Panc1 (cell line): ENCODE results near the gene SH2D6. TPM values are rescaled to one million over a fixed set of nuclear protein-coding genes. Genes with fewer than 3 reads are reported as not detected.

Experiments
- ATAC-seq: fragments of 200-7000 bp; cut with Tn5 transposase; 2 replicates; pipeline ENCODE4 v1.9.1; 2020; ENCODE audit warnings: mild to moderate bottlenecking, moderate library complexity
- BruUV-seq: library from RNA; stranded (reverse); fragments of 400-500 nt; replicated peaks from 2 replicates; lab custom pipeline; 2021; lab: Mats Ljungman, UMichigan
- CTCF ChIA-PET: fragments of 300-600 bp; sonication (Branson Sonifier 250); formaldehyde crosslinking; loops from one replicate; lab custom pipeline; 2022; ENCODE audit warnings: antibody characterized with exemption; lab: Charles Lee
- POLR2A ChIA-PET: fragments of 300-600 bp; sonication (Branson Sonifier 250); formaldehyde crosslinking; loops from one replicate; lab custom pipeline; 2022; ENCODE audit warnings: antibody characterized with exemption; lab: Charles Lee
- DNase-seq: peaks from one replicate; pipeline ENCODE4 v3.0.0-alpha.2; 2010; ENCODE audit warnings: low read depth, low spot score
- H3K27ac ChIP-seq: 2 replicates; pipeline ENCODE4 v1.5.1; 2011; ENCODE audit warnings: mild to moderate bottlenecking, low read length, inconsistent platforms
- H3K27me3 ChIP-seq: fragments of 200-500 bp; sonication (Bioruptor generic); 2 replicates; pipeline ENCODE4 v1.6.0; 2014; ENCODE audit warnings: low read length, inconsistent platforms; ENCODE audit not compliant: control insufficient read depth, insufficient read depth
- H3K36me3 ChIP-seq: fragments of 200-500 bp; sonication (Bioruptor generic); 2 replicates; pipeline ENCODE4 v1.5.1; 2014; ENCODE audit warnings: inconsistent platforms, mild to moderate bottlenecking, low read length, moderate library complexity; ENCODE audit not compliant: control insufficient read depth, insufficient read depth
- H3K4me1 ChIP-seq: 2 replicates; pipeline ENCODE4 v1.5.1; 2011; ENCODE audit warnings: inconsistent platforms, mild to moderate bottlenecking, low read length, moderate library complexity; ENCODE audit not compliant: control insufficient read depth, insufficient read depth
- H3K4me3 ChIP-seq, 2 experiments: 2 replicates each; pipeline ENCODE4 v1.5.1; 2011 to 2012; ENCODE audit warnings: low read depth in 2 of 2, low read length in 2 of 2, mild to moderate bottlenecking in 2 of 2, inconsistent platforms in 1 of 2, moderate library complexity in 1 of 2
- H3K9me3 ChIP-seq: fragments of 200-500 bp; sonication (Bioruptor generic); 2 replicates; pipeline ENCODE4 v1.5.1; 2014; ENCODE audit warnings: low read depth, mild to moderate bottlenecking, inconsistent platforms, low read length, moderate library complexity; ENCODE audit not compliant: control insufficient read depth, insufficient read depth
- POLR2AphosphoS5 ChIP-seq: IDR thresholded peaks from 2 replicates; pipeline ENCODE4 v1.6.1; 2012; ENCODE audit warnings: mild to moderate bottlenecking, low read depth, low read length, moderate library complexity
- SIN3A ChIP-seq: IDR thresholded peaks from 2 replicates; pipeline ENCODE4 v1.6.1; 2012; ENCODE audit warnings: low read depth, mild to moderate bottlenecking, low read length, moderate library complexity, borderline replicate concordance; ENCODE audit not compliant: insufficient read depth
- TCF7L2 ChIP-seq: IDR thresholded peaks from 2 replicates; pipeline ENCODE4 v1.6.1; 2011; ENCODE audit warnings: mild to moderate bottlenecking, low read depth, low read length, inconsistent platforms
- in situ Hi-C: cut with HindIII; loops from 2 replicates; pipeline ENCODE4 v1.10.0; 2016; ENCODE audit warnings: low sequenced_read_pairs, low pct_unique_long_range_greater_than_20kb
- intact Hi-C: fragments of 100-400 bp; cut with micrococcal nuclease; formaldehyde crosslinking; loops from one replicate; pipeline ENCODE4 v1.10.0; 2022; ENCODE audit not compliant: unreplicated experiment
- total RNA-seq: library from RNA; stranded (reverse); gene quantifications from one replicate; pipeline ENCODE4 v1.2.1, GENCODE V29; 2021; ENCODE audit not compliant: unreplicated experiment
- TF ChIP-seq, protein P1 (sequence below), 2 experiments: IDR thresholded peaks; 2 replicates each; pipeline ENCODE4 v1.6.1; 2011 to 2012; ENCODE audit warnings: low read depth in 2 of 2, control low read depth in 1 of 2, low read length in 1 of 2, mild to moderate bottlenecking in 1 of 2, moderate library complexity in 1 of 2; ENCODE audit not compliant: insufficient read depth in 1 of 2
- TF ChIP-seq, protein P2 (sequence below): fragments of 450-650 bp; IDR thresholded peaks from 2 replicates; pipeline ENCODE4 v1.5.1; 2017; ENCODE audit warnings: mild to moderate bottlenecking

The SH2D6 gene
- total RNA-seq, 1 experiment from 2014 or later, result 3.3 TPM

- ChIA-PET CTCF (no interaction called here), POLR2A (interaction anchor here (2.0 kb wide), 1 partner anchor 121 kb away, joined by 6 read pairs; no protein-coding TSS in a partner anchor)
- Histone ChIP-seq H3K36me3 (no peaks in the 10 kb centered on the region), H3K4me3 (no peak overlapping the region), H3K27me3 (no peaks in the 10 kb centered on the region), H3K27ac (peak overlapping the region; percentile 87), H3K4me1 (peaks cover 24% of the 10 kb centered on the region), H3K9me3 (no peaks in the 10 kb centered on the region)
- in situ Hi-C loops (no loop called here), intact Hi-C loops (loop anchor here (10.0 kb wide), 1 partner anchor 67 kb away; no protein-coding TSS in a partner anchor)
- no peak for ATAC-seq
- DNase-seq, result no peak
- TF ChIP-seq TCF7L2, result no peak
- BruUV-seq, result no TSS peak
Observed at GRCh38 chr2:85427300-85427835, 8.9 kb downstream of the SH2D6 start.

DNA sequence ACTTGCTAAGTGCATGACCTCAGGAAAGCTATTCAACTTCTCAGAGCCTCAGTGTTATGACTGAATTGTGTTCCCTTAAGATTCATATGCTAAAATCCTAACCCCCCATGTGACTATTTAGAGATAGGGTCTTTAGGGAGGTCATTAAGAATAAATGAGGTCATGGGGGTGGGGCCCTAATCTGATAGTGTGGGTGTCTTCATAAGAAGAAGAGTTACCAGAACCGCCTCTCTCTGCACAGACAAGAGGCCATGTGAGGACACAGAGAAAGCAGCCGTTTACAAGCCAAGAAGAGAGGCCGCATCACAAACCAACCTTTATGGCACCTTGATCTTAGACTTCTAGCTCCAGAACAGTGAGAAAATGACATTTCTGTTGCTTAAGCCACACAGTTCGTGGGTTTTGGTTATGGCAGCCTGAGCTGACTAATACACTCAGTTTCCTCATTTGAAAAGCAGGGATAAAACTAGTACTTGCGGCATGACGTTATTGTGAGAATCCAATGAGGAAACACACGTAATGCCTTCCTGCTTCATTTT lies 9.9 kb downstream of the SH2D6 start:
- Histone ChIP-seq H3K4me3 (no peak overlapping the region), H3K27me3 (no peaks in the 10 kb centered on the region), H3K36me3 (no peaks in the 10 kb centered on the region), H3K9me3 (no peaks in the 10 kb centered on the region), H3K27ac (peak overlapping the region; percentile 87; the same call in 1 of the 2 replicates), H3K4me1 (peaks cover 31% of the 10 kb centered on the region)
- ChIA-PET POLR2A (interaction anchor here (1.0 to 2.0 kb wide), 2 partner anchors 111 to 120 kb away, joined by 3 to 6 read pairs; no protein-coding TSS in a partner anchor), CTCF (interaction anchor here (0.6 kb wide), 1 partner anchor 61 kb away, joined by 5 read pairs; no protein-coding TSS in a partner anchor)
- in situ Hi-C loops (no loop called here), intact Hi-C loops (loop anchor here (10.0 kb wide), 1 partner anchor 66 kb away; no protein-coding TSS in a partner anchor)
- DNase-seq (no peak), ATAC-seq (no peak)
- BruUV-seq, result no TSS peak
- TF ChIP-seq POLR2AphosphoS5, result no peak
- TF ChIP-seq, protein P1, sequence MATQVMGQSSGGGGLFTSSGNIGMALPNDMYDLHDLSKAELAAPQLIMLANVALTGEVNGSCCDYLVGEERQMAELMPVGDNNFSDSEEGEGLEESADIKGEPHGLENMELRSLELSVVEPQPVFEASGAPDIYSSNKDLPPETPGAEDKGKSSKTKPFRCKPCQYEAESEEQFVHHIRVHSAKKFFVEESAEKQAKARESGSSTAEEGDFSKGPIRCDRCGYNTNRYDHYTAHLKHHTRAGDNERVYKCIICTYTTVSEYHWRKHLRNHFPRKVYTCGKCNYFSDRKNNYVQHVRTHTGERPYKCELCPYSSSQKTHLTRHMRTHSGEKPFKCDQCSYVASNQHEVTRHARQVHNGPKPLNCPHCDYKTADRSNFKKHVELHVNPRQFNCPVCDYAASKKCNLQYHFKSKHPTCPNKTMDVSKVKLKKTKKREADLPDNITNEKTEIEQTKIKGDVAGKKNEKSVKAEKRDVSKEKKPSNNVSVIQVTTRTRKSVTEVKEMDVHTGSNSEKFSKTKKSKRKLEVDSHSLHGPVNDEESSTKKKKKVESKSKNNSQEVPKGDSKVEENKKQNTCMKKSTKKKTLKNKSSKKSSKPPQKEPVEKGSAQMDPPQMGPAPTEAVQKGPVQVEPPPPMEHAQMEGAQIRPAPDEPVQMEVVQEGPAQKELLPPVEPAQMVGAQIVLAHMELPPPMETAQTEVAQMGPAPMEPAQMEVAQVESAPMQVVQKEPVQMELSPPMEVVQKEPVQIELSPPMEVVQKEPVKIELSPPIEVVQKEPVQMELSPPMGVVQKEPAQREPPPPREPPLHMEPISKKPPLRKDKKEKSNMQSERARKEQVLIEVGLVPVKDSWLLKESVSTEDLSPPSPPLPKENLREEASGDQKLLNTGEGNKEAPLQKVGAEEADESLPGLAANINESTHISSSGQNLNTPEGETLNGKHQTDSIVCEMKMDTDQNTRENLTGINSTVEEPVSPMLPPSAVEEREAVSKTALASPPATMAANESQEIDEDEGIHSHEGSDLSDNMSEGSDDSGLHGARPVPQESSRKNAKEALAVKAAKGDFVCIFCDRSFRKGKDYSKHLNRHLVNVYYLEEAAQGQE (IDR thresholded peaks at IDR 0.05; ENCODE audit: insufficient read depth in 1 of 2, low read depth in 2 of 2, low read length in 1 of 2), result no peak
- TF ChIP-seq, protein P2, sequence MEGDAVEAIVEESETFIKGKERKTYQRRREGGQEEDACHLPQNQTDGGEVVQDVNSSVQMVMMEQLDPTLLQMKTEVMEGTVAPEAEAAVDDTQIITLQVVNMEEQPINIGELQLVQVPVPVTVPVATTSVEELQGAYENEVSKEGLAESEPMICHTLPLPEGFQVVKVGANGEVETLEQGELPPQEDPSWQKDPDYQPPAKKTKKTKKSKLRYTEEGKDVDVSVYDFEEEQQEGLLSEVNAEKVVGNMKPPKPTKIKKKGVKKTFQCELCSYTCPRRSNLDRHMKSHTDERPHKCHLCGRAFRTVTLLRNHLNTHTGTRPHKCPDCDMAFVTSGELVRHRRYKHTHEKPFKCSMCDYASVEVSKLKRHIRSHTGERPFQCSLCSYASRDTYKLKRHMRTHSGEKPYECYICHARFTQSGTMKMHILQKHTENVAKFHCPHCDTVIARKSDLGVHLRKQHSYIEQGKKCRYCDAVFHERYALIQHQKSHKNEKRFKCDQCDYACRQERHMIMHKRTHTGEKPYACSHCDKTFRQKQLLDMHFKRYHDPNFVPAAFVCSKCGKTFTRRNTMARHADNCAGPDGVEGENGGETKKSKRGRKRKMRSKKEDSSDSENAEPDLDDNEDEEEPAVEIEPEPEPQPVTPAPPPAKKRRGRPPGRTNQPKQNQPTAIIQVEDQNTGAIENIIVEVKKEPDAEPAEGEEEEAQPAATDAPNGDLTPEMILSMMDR, result no peak
- no peak for TF ChIP-seq SIN3A
- TF ChIP-seq TCF7L2, result no peak
